Measurements from ENCODE around the gene IRX4.

The IRX4 gene

DNA sequence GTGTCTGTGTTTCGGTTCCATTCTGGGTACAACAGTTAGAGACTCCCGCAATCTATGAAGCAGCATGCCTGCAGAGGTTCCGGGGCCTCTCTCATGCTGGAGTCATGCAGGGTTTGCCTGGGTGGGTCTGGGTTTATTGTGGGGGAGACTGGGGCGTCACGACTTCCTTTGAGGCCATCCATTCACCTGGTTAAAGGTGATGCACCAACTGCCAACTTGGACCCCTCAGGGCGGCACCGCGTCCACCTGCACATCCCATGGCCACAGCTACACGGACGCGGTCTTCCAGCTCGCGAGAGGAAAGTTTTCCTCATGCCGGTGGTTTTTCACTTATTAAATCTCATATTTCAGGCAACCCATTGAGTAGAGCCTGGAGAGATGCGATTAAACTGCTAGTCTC lies 30.9 kb upstream of the IRX4 start:
- no peak for DNase-seq (ENCODE audit: low spot score)

GRCh38 chr5:1912951-1913565 lies 30.3 kb upstream of the IRX4 start:
- DNase-seq (ENCODE audit: low spot score) = no peak

DNA sequence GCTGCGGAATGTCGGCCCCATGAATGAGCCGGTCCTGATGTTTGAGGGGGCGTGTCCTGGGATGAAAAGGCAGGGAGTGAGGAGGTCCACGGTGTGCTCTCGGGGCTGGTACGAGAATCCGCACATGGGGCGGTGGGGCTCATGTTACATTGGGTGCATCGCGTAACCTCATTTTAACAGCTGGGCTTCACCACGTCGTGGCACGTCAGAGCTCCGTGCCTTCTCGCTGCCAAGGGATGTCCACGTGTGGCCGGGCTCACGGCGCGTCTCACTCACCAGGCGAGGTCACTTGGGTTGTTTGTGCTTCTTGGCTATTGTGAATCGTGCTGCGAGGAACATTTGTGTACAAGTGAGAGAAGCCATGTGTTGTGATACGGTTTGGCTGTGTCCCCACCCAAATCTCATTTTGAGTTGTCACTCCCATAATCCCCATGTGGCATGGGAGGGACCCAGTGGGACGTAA lies 29.1 kb upstream of the IRX4 start:
- DNase-seq (ENCODE audit: low spot score) = no peak

DNA sequence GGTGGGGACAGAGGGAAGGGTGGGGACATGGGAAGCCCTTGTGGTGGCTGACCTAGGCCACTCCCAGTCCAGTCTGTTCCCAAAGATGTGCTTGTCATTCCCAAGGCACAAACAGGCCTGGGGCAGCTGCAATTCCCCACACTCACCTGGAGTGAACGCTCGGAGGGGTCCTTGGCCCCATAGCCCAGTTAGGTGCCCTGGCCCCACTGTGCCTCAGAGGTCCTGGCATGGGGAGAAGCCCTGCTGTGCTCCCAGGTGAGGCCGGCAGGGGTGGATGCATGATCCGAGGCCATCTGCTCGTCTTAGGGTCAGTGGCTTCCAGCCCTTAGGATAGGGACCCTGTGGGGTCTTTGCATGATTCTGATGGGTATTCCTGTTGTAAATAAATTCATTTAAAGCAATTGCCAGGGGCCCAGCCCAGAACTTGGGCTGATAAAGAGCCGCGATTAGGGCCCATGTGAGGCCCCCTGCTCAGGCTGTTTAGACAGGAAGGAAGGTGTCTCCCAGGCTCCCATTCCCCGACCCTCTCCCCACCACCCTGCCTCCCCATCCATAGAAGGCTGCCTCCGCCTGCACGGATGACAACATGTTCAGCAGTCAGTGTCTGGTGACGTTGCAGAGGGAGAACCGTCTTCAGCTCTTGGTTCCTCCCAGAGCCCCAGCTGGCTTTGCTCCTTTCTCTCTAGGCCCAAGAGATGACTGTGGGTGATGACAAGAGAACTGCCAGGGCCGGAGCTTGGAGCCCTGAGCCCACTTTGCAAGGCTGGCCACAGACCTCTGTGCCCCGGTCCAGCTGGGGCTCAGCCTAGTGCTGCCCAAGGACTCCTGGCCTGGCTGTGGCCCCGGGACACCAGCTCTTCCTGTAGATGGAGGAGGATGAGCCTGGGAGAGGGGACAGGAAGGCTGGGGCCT lies 28.4 kb upstream of the IRX4 start:
- DNase-seq (ENCODE audit: low spot score) = no peak

DNA sequence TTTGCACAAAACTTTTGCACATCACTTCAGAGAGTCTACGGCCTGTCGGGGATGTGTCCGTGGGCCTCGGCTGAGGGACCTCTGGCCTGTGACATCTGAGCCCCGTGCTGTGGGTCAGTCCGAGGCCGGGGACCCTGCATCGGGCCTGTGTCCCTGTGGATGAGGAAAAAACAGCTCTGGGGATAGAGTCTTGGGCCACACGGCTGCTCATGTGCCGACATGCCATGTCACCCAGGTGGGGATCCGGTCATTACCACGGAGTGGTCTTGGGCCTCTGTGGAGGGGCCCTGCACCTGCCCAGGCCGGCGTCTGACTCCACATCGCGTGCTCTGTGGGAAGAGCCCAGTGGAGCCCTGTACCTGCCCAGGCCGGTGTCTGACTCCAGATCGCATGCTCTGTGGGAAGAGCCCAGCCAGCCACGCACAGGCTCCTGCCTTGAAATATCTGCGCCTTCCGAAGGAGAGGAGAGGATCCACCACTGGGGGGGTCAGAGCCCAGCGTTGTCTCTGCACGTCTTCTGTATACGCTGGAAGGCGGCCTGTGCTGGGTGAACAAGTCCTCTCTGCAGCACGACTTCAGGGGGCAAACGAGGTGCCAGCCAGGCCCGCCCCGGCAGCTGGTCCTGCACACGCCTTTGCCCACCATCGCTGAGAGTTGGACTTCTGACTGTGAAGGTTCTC lies 27.5 kb upstream of the IRX4 start:
- no peak for DNase-seq (ENCODE audit: low spot score)

- no peak for DNase-seq (ENCODE audit: low spot score)
Measured at GRCh38 chr5:1909346-1909985, 26.7 kb upstream of the IRX4 start.

DNA sequence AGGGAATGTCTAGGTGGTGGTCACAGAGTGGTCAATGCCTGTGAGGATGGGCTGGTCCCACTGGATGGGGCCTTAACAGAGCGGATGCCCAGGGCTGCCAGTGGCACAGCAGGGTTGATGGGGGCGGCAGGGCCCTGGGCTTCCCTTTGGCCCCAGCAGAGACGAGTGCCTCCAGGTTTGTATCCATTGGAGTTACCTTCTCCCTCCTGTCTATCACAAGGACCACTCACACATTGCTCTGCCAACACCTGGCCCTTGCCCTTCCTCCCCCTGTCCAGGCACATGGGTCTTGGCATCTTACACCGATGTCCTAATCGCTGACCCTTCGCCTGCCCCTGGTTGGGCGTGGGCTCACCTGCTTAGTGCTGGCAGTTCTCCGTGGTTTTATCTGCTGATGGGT lies 26.2 kb upstream of the IRX4 start:
- DNase-seq (ENCODE audit: low spot score) = no peak

GRCh38 chr5:1907616-1908015 lies 24.9 kb upstream of the IRX4 start:
- DNase-seq (ENCODE audit: low spot score) = no peak

GRCh38 chr5:1905108-1905507 lies 22.4 kb upstream of the IRX4 start:
- no peak for DNase-seq (ENCODE audit: low spot score)

DNA sequence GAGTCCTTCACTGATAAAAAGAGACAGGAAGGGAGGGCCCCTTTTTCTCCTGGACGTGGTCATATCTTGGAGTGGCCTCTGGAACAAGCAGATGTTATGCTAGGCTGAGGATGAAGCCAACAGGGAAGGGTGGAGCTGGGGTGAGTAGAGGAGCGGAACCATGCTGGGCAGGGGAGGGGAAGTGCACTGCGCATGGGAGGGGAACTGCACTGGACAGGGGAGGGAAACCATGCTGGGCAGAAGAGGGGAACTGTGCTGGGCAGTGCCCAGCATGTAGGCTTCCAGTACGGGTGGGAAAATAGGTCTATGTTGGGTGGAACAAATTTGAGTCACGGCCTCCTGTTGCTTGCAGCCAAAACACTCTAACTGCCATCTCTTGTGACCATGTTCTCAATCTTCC lies 19.3 kb upstream of the IRX4 start:
- DNase-seq (ENCODE audit: low spot score) = no peak

DNA sequence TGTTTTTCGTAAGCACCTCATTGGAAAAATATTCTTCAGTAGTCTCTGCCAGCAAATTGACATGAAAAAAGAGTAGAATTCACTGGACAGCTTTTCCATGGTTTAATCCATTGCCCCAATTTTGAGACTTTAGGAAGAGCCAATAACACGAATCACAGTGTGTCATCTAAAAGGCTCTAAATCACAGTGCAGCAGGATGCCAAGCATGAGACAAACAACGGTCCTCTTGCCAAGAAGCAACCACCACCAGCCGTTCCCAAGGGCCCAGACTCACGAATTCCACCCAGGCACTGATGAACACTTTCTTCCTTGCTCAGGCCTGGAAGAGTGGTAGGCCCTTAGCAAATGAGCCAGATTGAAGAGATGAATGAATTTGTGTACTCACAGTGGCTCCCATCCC lies 18.3 kb upstream of the IRX4 start:
- DNase-seq (ENCODE audit: low spot score) = no peak

DNA sequence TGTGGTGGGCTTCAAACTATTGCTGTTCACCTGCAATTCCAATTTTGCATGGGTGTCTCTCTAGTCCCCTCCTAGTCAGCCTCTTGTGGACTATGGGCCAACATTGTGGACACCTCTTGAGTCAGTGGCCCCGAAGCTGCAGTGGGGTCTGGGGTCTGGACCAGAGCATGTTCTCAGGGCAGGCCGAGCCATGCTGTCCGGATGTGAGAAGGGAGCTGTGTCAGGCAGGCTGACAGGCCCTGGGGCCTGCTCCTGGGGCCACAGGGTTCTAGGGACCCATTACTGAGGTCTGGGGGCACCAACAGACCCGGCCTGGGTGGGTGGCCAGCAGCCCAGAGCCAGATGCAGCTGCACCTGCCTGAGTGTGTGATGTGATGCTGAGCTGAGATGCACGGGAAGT lies 16.5 kb upstream of the IRX4 start:
- no peak for DNase-seq (ENCODE audit: low spot score)

DNA sequence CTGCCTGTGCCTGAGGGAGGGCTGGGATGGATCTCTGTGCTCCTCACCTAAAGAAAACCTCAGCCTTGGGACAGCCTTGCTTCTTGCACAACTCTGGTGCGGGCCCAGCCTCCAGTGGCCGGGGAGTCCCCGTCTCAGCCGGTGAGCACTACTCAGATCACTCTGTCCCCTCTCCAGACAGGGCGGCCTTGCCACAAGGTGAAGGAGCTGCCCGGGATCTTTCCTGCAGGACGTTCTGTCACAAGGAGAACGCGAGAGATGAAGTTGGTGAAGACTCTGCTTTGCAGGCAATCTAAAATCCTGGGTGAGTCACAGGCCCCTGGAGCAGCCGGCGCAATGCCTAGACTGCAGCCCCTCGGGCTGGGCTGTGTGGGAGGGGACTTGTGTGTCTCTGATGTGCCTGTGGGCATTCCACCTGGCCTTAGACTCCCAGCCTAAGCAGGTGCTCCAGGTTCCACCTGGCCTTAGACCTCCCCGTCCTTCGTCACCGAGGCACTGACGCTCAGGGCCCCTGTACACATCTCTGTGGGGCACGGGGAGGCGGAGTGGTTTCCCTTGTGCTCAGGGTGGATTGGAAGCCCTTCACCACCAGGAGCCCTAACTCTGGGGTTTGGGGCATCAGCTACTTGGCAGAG lies 15.2 kb upstream of the IRX4 start:
- DNase-seq (ENCODE audit: low spot score) = no peak

DNA sequence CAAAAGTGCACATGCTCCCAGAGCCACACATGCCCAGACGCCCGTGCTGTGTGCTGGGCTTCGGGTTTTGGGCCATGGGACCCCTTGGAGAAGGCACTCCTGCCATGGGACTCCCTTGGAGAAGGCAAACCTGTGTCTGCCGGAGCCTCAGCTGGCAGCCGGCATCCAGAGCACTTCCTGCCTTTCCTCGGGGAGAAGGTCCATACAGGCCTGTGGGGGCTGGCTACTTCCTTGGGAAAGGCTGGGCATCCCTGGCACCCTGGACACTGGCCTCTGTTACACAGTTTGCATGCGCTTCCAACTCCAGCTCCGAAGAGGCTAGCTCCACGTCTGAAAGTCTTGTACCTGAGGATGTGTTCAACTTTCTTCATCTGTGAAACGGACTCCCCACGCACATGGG lies 14.7 kb upstream of the IRX4 start:
- no peak for DNase-seq (ENCODE audit: low spot score)

GRCh38 chr5:1896602-1897376 lies 14.1 kb upstream of the IRX4 start:
- DNase-seq (ENCODE audit: low spot score) = no peak

DNA sequence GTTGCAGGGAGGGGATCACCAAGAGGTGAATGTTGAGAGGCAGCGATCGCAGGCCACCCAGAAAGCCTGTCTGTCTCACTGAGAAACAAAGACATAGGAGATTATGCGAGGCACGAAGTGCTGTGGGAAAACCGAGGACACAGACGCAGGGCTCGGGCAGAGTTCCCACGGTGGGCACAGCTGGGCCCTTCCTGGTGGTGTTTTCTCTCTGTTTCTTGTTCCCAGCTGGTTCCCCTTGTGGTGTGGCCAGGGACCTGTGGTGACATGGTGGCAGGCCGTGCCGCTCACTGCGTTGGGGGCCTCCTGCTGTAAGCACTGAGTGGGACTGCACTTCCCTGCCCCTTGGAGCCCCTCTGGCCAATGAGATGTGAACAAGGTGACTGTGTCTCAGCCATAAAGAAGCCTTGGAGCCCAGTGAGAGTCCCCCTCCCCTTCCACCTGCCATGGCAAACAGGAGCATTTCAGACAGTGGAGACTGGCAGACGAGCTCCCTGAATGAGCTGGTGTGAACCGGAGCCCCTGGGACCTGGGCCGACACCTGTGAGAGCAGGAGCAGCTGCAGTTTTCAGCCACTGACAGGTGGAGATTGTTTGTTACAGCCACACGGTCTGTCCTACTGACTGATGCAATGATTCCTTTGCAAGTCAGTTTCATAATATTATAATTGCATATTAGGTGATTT lies 13.2 kb upstream of the IRX4 start:
- no peak for DNase-seq (ENCODE audit: low spot score)

DNA sequence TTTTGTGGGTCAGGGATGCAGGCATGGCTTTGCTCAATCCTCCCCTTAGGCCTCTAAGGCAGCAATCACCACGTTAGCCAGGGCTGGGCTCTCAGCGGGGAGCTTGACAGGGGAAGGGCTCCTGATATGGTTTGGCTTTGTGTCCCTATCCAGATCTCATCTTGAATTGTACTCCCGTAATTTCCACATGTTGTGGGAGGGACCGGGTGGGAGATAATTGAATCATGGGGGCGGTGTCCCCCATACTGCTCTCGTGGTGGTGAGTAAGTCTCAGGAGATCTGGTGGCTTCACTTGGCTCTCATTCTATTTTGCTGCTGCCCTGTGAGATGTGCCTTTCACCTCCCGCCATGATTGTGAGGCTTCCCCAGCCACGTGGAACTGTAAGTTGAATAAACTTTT lies 11.5 kb upstream of the IRX4 start:
- no peak for DNase-seq (ENCODE audit: low spot score)

DNA sequence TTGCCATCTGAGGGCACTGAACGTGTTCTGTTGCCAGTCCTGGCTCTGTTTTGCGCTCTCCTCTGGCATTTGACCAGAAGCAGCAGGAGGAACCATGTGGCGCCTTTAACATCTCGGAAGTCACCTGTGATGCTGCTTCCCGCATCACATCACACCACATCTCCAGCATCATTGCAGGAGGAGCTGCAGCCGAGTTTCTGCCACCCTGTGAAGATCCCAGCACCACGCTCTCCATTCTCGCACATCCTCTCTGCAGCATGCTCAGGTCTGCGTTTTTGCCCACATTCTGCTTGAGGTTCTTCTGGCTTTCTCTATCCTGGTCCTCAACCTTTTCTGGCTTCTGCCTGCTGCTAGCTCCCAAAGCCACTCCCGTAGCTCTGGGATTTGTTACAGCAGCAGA lies 11.0 kb upstream of the IRX4 start:
- DNase-seq (ENCODE audit: low spot score) = no peak

- no peak for DNase-seq (ENCODE audit: low spot score)
Measured at GRCh38 chr5:1892685-1893445, 10.1 kb upstream of the IRX4 start.

DNA sequence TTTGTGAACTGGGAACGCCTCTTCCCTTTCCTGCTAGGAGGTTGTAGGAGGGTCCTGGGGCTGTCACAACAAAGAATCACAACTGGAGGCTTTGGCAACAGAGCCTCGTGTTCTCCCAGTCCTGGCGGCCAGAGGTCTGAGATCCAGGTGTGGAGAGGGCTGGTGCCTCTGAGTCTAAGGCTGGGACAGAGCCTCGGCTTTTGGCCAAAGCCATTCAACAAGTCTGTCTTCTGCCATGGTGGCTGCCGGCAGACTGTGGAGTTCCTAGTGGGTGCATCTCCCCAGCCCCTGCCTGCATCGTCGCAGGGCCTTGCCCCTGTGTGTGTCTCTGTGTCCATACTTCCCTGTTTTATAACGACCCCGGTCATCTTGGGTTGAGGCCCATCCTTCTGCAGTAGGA lies 9.5 kb upstream of the IRX4 start:
- DNase-seq (ENCODE audit: low spot score) = no peak

Measured in SW480 (cell line).